ENCODE results near the gene PTGFRN. TPM values are rescaled to one million over a fixed set of nuclear protein-coding genes. Genes with fewer than 3 reads are reported as not detected.

PTGFRN gene
- total and polyA plus RNA-seq, 2 of the 8 experiments (the other 6 are each of a cell fraction or from before 2014, with no cell fraction given) = 13.0 to 32.6 TPM

DNA sequence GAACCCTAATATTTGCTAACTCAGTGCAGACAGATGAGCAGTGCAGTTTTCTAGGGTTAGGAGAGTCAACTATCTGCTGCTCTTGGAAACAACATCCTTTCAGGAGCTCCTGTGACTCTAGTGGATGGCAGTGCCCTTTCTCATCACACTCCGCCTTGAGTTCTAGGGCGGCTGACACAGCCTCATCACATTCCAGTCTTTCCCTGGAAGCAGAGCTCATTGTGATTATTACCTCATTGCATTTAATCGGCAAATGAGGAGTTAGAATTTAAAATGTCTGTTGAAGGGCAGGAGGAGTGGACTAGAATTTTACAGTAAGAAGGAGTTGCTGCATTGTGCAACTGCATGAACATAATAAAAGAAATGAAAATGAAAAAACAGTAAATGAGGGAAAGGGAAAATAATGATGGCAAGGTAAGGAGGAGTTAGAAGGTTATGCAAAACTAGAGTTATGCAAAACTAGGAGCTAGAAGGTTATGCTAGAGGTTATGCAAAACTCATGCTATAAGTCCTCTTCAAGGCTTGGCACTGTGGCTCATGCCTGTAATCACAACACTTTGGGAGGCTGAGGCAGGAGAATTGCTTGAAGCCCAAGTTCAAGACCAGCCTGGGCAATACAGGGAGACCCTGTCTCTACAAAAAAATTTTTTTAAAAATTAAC lies 6.9 kb upstream of the PTGFRN start:
- Histone ChIP-seq H2BK5ac (ENCODE audit: low read depth, low read length) (no peak overlapping the region), H3K4ac (replicated peaks; ENCODE audit: insufficient read length, low read depth, low read length) (no peak overlapping the region), H2AK5ac (ENCODE audit: low read depth, low read length) (no peak overlapping the region), H2AFZ (ENCODE audit: low read length) (peak overlapping the region; percentile 60; the same call in 1 of the 2 replicates), H2BK20ac (ENCODE audit: low read length) (no peak overlapping the region), H3K4me3 (ENCODE audit: extremely low read depth in 1 of 4, insufficient read depth in 2 of 4, low read depth in 3 of 4, low read length in 4 of 4) (no peak overlapping the region), H3K79me1 (ENCODE audit: low read depth, low read length) (no peaks in the 10 kb centered on the region), H4K20me1 (replicated peaks in 1 of 2; ENCODE audit: control insufficient read depth in 1 of 2, insufficient read depth in 2 of 2, low read length in 2 of 2) (no peaks in the 10 kb centered on the region), H3K4me1 (replicated peaks in 1 of 4; ENCODE audit: control insufficient read depth in 3 of 4, insufficient read depth in 4 of 4, low read length in 3 of 4) (no peaks in the 10 kb centered on the region), H2BK120ac (replicated peaks; ENCODE audit: low read depth, low read length) (no peak overlapping the region), H4K8ac (ENCODE audit: extremely low read depth, insufficient read depth, low read length) (no peak overlapping the region), H3K9me3 (ENCODE audit: insufficient read depth in 2 of 2, low read depth in 1 of 2, low read length in 1 of 2) (no peaks in the 10 kb centered on the region), H3K9ac (replicated peaks in 1 of 4; ENCODE audit: extremely low read depth in 1 of 4, low read depth in 3 of 4, low read length in 3 of 4) (no peak overlapping the region), H3K4me2 (ENCODE audit: insufficient read depth in 1 of 2, low read depth in 2 of 2, low read length in 2 of 2) (no peak overlapping the region), H4K91ac (replicated peaks; ENCODE audit: insufficient read length, low read length) (no peak overlapping the region), H3K18ac (ENCODE audit: extremely low read depth, low read length) (no peak overlapping the region), H3K79me2 (ENCODE audit: control insufficient read depth in 1 of 2, insufficient read depth in 2 of 2, low read length in 2 of 2) (no peaks in the 10 kb centered on the region), H3K23ac (ENCODE audit: insufficient read length) (no peak overlapping the region), H3K14ac (ENCODE audit: insufficient read length) (no peak overlapping the region), H3K23me2 (ENCODE audit: low read depth, low read length) (no peaks in the 10 kb centered on the region; the same call in 1 of the 2 replicates), H2BK12ac (ENCODE audit: low read depth, low read length) (no peak overlapping the region), H3K27ac (ENCODE audit: low read depth, low read length) (no peak overlapping the region), H3K36me3 (ENCODE audit: control insufficient read depth in 2 of 4, insufficient read depth in 4 of 4, low read length in 3 of 4) (no peaks in the 10 kb centered on the region), H4K5ac (ENCODE audit: insufficient read length, low read depth, low read length) (no peak overlapping the region), H3K27me3 (replicated peaks in 1 of 4; ENCODE audit: control insufficient read depth in 3 of 4, extremely low read depth in 1 of 4, insufficient read depth in 3 of 4, low read length in 3 of 4) (no peaks in the 10 kb centered on the region), H2BK15ac (ENCODE audit: low read length) (no peak overlapping the region), H3K56ac (replicated peaks; ENCODE audit: insufficient read length, low read depth, low read length) (no peak overlapping the region)
- CTCF ChIA-PET (ENCODE audit: partially characterized antibody) = interaction anchor here (0.7 to 3.5 kb wide), 12 partner anchors 9 to 178 kb away, joined by 3 to 16 read pairs (median 4); no protein-coding TSS in a partner anchor
- WGBS, 2 experiments (ENCODE audit: extremely low coverage in 1 of 2, insufficient coverage in 1 of 2, insufficient read length in 1 of 2, insufficient replicate concordance in 2 of 2, low coverage in 1 of 2, low lambda C conversion rate in 2 of 2, missing lambda C conversion rate in 1 of 2) = 83% methylated on average over 3 of the region's 3 CpGs; no CpG with 5 or more reads in 1 of the 2 experiments
- FAIRE-seq (no peak), DNase-seq (ENCODE audit: low read depth in 1 of 2, low spot score in 2 of 2) (no peak)
- POLR2A ChIA-PET (ENCODE audit: partially characterized antibody) = no interaction called here
- TF ChIP-seq PHF8 (conservative IDR thresholded peaks at IDR 0.05; ENCODE audit: low read depth, low read length) (no peak), JUND (IDR thresholded peaks at IDR 0.05; ENCODE audit: low read length) (no peak), RAD21 (IDR thresholded peaks at IDR 0.05 in 1 of 2, conservative IDR thresholded peaks at IDR 0.05 in 1 of 2; ENCODE audit: low read depth in 2 of 2, low read length in 2 of 2) (no peak), EZH2 (IDR thresholded peaks at IDR 0.05; ENCODE audit: low read depth, low read length, severe bottlenecking) (no peak), GTF2F1 (IDR thresholded peaks at IDR 0.05; ENCODE audit: borderline replicate concordance, low read depth, low read length) (no peak), SUZ12 (IDR thresholded peaks at IDR 0.05; ENCODE audit: low read length) (no peak), CHD1 (IDR thresholded peaks at IDR 0.05; ENCODE audit: low read depth, low read length) (no peak), RBBP5 (IDR thresholded peaks at IDR 0.05; ENCODE audit: borderline replicate concordance, low read depth, low read length) (no peak), ATF2 (IDR thresholded peaks at IDR 0.05; ENCODE audit: low read length) (no peak), CEBPB (IDR thresholded peaks at IDR 0.05; ENCODE audit: low read depth, low read length) (no peak), SP4 (IDR thresholded peaks at IDR 0.05; ENCODE audit: low read length) (no peak)

Data from H1 (cell line).